ENCODE data around the gene MRPL10. TPM values are rescaled to one million over a fixed set of nuclear protein-coding genes. Genes with fewer than 3 reads are reported as not detected.

MRPL10 gene
- polyA plus RNA-seq, 2 of the 4 experiments (the other 2 are of a cell fraction) = 62.8 to 97.7 TPM

DNA sequence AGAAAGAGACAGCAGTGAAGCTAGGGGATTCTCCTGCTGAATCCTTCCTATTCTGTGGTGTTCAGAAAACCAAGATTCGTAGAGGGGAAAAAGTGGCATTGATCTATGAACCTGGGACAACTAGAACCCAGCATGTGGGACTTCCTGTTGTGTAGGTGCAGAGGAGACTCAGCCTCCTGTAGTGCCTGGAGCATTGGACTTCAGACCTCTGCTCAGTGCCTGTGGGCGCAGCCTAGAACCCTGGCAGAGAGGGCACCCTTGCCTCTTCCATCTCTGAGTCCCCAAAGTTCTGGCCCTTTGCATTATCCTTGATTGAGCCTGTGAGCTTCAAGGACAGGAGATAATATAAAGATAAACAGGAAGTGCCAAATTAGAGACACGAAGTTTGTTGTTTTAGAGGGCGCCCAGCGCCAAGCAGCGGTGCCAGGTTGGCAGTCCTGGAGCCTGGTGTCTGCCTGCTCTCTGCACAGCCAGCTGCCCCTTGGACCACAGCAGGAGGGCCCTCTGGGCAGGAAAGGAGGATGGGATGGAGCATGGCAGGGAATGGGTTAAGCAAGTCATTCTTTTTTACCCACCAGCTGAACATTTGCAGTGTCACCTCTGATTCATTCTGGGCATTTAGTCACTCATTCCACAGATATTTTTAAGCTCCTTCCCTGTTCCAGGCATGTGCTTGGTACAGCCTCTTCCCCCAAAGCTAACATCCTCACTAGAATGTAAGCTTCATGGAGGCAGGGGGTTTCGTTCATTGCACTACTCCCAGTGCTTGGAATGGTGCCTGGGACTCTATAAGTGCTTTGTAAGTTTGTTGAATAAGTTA, 31.5 kb upstream of the MRPL10 start (continued):
- TF ChIP-seq, protein P1, sequence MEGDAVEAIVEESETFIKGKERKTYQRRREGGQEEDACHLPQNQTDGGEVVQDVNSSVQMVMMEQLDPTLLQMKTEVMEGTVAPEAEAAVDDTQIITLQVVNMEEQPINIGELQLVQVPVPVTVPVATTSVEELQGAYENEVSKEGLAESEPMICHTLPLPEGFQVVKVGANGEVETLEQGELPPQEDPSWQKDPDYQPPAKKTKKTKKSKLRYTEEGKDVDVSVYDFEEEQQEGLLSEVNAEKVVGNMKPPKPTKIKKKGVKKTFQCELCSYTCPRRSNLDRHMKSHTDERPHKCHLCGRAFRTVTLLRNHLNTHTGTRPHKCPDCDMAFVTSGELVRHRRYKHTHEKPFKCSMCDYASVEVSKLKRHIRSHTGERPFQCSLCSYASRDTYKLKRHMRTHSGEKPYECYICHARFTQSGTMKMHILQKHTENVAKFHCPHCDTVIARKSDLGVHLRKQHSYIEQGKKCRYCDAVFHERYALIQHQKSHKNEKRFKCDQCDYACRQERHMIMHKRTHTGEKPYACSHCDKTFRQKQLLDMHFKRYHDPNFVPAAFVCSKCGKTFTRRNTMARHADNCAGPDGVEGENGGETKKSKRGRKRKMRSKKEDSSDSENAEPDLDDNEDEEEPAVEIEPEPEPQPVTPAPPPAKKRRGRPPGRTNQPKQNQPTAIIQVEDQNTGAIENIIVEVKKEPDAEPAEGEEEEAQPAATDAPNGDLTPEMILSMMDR (IDR thresholded peaks at IDR 0.05) = no peak
- TF ChIP-seq RNF2 (IDR thresholded peaks at IDR 0.05; ENCODE audit: borderline replicate concordance, low read depth) (no peak), ZC3H11A (IDR thresholded peaks at IDR 0.05) (no peak), MYC (IDR thresholded peaks at IDR 0.05; ENCODE audit: borderline replicate concordance, low read length) (peak; percentile 66; the same call in 1 of the 2 replicates), FOSL2 (IDR thresholded peaks at IDR 0.05) (peak; percentile 73), FOSL2 (CRISPR knock-in tag; IDR thresholded peaks at IDR 0.05) (peak; percentile 97), RAD21 (conservative IDR thresholded peaks at IDR 0.05 in 1 of 2, IDR thresholded peaks at IDR 0.05 in 1 of 2) (no peak), HDAC2 (IDR thresholded peaks at IDR 0.05) (no peak), RFX5 (IDR thresholded peaks at IDR 0.05) (no peak), KDM5A (IDR thresholded peaks at IDR 0.05) (no peak), JUN (IDR thresholded peaks at IDR 0.05) (peak; percentile 43 to 52; a peak in 2 of 5 replicates), SMC3 (IDR thresholded peaks at IDR 0.05) (no peak), EHF (CRISPR knock-in tag; IDR thresholded peaks at IDR 0.05) (no peak), TFCP2L1 (CRISPR knock-in tag; IDR thresholded peaks at IDR 0.05) (no peak), CBX8 (IDR thresholded peaks at IDR 0.05) (no peak), EHMT2 (IDR thresholded peaks at IDR 0.05; ENCODE audit: low read depth) (no peak)
- TF ChIP-seq, protein P2, sequence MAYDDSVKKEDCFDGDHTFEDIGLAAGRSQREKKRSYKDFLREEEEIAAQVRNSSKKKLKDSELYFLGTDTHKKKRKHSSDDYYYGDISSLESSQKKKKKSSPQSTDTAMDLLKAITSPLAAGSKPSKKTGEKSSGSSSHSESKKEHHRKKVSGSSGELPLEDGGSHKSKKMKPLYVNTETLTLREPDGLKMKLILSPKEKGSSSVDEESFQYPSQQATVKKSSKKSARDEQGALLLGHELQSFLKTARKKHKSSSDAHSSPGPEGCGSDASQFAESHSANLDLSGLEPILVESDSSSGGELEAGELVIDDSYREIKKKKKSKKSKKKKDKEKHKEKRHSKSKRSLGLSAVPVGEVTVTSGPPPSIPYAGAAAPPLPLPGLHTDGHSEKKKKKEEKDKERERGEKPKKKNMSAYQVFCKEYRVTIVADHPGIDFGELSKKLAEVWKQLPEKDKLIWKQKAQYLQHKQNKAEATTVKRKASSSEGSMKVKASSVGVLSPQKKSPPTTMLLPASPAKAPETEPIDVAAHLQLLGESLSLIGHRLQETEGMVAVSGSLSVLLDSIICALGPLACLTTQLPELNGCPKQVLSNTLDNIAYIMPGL (CRISPR knock-in tag; IDR thresholded peaks at IDR 0.05; ENCODE audit: borderline replicate concordance) = no peak
- TF ChIP-seq, protein P3, sequence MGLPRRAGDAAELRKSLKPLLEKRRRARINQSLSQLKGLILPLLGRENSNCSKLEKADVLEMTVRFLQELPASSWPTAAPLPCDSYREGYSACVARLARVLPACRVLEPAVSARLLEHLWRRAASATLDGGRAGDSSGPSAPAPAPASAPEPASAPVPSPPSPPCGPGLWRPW (IDR thresholded peaks at IDR 0.05) = no peak
- TF ChIP-seq, protein P4, sequence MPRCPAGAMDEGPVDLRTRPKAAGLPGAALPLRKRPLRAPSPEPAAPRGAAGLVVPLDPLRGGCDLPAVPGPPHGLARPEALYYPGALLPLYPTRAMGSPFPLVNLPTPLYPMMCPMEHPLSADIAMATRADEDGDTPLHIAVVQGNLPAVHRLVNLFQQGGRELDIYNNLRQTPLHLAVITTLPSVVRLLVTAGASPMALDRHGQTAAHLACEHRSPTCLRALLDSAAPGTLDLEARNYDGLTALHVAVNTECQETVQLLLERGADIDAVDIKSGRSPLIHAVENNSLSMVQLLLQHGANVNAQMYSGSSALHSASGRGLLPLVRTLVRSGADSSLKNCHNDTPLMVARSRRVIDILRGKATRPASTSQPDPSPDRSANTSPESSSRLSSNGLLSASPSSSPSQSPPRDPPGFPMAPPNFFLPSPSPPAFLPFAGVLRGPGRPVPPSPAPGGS (IDR thresholded peaks at IDR 0.05) = no peak
- TF ChIP-seq, protein P5, sequence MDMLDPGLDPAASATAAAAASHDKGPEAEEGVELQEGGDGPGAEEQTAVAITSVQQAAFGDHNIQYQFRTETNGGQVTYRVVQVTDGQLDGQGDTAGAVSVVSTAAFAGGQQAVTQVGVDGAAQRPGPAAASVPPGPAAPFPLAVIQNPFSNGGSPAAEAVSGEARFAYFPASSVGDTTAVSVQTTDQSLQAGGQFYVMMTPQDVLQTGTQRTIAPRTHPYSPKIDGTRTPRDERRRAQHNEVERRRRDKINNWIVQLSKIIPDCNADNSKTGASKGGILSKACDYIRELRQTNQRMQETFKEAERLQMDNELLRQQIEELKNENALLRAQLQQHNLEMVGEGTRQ (IDR thresholded peaks at IDR 0.05) = peak; percentile 45; the same call in 1 of the 2 replicates
- TF ChIP-seq, protein P6, sequence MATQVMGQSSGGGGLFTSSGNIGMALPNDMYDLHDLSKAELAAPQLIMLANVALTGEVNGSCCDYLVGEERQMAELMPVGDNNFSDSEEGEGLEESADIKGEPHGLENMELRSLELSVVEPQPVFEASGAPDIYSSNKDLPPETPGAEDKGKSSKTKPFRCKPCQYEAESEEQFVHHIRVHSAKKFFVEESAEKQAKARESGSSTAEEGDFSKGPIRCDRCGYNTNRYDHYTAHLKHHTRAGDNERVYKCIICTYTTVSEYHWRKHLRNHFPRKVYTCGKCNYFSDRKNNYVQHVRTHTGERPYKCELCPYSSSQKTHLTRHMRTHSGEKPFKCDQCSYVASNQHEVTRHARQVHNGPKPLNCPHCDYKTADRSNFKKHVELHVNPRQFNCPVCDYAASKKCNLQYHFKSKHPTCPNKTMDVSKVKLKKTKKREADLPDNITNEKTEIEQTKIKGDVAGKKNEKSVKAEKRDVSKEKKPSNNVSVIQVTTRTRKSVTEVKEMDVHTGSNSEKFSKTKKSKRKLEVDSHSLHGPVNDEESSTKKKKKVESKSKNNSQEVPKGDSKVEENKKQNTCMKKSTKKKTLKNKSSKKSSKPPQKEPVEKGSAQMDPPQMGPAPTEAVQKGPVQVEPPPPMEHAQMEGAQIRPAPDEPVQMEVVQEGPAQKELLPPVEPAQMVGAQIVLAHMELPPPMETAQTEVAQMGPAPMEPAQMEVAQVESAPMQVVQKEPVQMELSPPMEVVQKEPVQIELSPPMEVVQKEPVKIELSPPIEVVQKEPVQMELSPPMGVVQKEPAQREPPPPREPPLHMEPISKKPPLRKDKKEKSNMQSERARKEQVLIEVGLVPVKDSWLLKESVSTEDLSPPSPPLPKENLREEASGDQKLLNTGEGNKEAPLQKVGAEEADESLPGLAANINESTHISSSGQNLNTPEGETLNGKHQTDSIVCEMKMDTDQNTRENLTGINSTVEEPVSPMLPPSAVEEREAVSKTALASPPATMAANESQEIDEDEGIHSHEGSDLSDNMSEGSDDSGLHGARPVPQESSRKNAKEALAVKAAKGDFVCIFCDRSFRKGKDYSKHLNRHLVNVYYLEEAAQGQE (IDR thresholded peaks at IDR 0.05) = no peak
